Measurements from ENCODE around the gene CCDC81.

DNA sequence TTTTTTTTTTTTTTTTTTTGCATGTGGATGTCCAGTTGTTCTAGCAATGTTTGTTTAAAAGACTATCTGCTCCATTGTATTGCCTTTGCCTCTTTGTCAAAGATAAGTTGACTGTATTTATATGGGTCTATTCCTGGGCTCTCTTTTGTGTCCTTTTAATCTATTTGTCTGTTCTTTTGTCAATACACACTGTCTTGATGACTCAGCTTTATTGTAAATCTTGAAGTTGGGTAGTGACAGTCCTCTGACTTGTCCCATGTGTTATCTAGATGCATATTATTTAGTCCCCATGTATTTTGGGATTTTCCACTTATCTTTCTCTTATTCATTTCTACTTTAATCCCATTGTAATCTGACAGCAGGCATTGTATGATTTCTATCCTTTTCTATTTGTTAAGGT lies 3.3 kb downstream of the CCDC81 start:
- TF ChIP-seq ZNF274 (IDR thresholded peaks at IDR 0.05; ENCODE audit: borderline replicate concordance, low read depth, low read length) (no peak), CTCF (IDR thresholded peaks at IDR 0.05 in 2 of 3, conservative IDR thresholded peaks at IDR 0.05 in 1 of 3; ENCODE audit: insufficient read depth in 2 of 3, low read depth in 1 of 3, low read length in 3 of 3) (no peak), PHF21A (IDR thresholded peaks at IDR 0.05; ENCODE audit: borderline replicate concordance, low read depth) (no peak), ZNF143 (CRISPR knock-in tag; IDR thresholded peaks at IDR 0.05) (no peak), EZH2 (IDR thresholded peaks at IDR 0.05; ENCODE audit: borderline replicate concordance, low read depth, low read length) (no peak), FIP1L1 (IDR thresholded peaks at IDR 0.05; ENCODE audit: low read depth, low read length, poor library complexity, severe bottlenecking) (no peak), NR2C1 (IDR thresholded peaks at IDR 0.05) (no peak), NR2C1 (tag; IDR thresholded peaks at IDR 0.05) (no peak), ZNF318 (IDR thresholded peaks at IDR 0.05; ENCODE audit: borderline replicate concordance in 1 of 2, low read depth in 1 of 2) (no peak), CAMTA2 (CRISPR knock-in tag; conservative IDR thresholded peaks at IDR 0.05) (no peak), ZBTB11 (CRISPR knock-in tag; IDR thresholded peaks at IDR 0.05) (no peak)
- TF ChIP-seq, protein P1, sequence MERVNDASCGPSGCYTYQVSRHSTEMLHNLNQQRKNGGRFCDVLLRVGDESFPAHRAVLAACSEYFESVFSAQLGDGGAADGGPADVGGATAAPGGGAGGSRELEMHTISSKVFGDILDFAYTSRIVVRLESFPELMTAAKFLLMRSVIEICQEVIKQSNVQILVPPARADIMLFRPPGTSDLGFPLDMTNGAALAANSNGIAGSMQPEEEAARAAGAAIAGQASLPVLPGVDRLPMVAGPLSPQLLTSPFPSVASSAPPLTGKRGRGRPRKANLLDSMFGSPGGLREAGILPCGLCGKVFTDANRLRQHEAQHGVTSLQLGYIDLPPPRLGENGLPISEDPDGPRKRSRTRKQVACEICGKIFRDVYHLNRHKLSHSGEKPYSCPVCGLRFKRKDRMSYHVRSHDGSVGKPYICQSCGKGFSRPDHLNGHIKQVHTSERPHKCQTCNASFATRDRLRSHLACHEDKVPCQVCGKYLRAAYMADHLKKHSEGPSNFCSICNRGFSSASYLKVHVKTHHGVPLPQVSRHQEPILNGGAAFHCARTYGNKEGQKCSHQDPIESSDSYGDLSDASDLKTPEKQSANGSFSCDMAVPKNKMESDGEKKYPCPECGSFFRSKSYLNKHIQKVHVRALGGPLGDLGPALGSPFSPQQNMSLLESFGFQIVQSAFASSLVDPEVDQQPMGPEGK (CRISPR knock-in tag; IDR thresholded peaks at IDR 0.05; ENCODE audit: borderline replicate concordance) = no peak
